Activated CD8-positive, alpha-beta T cell treated with anti-CD3 and anti-CD28 coated beads for 36 hours (primary cell): ENCODE results near the gene FOXN3. TPM values are rescaled to one million over a fixed set of nuclear protein-coding genes. Genes with fewer than 3 reads are reported as not detected.
A peak's percentile ranks its signal among the peaks of the same experiment; 100 is the strongest.

Experiments
- ATAC-seq: fragments of 200-7000 bp; cut with Tn5 transposase; one replicate; pipeline ENCODE4 v1.10.0; 2021; ENCODE audit warnings: mild to moderate bottlenecking, moderate library complexity
- CTCF ChIA-PET: fragments of 350-600 bp; sonication (Branson Sonifier 250); formaldehyde crosslinking; loops from one replicate; lab custom pipeline; 2021; ENCODE audit warnings: antibody characterized with exemption; lab: Charles Lee
- POLR2A ChIA-PET: fragments of 350-600 bp; sonication (Branson Sonifier 250); formaldehyde crosslinking; loops from one replicate; lab custom pipeline; 2021; ENCODE audit warnings: antibody characterized with exemption; lab: Charles Lee
- DNase-seq: peaks from one replicate; pipeline ENCODE4 v3.0.0-alpha.2; 2020
- H3K27ac Mint-ChIP-seq: one replicate; pipeline ENCODE4 v1.8.0; 2021; ENCODE audit warnings: mild to moderate bottlenecking, mixed read lengths
- H3K27me3 Mint-ChIP-seq: one replicate; pipeline ENCODE4 v1.8.0; 2021; ENCODE audit warnings: mixed read lengths
- H3K36me3 Mint-ChIP-seq: one replicate; pipeline ENCODE4 v1.8.0; 2021; ENCODE audit warnings: low read depth, mixed read lengths
- H3K4me1 Mint-ChIP-seq: one replicate; pipeline ENCODE4 v1.8.0; 2021; ENCODE audit warnings: low read depth, mixed read lengths
- H3K4me3 Mint-ChIP-seq: one replicate; pipeline ENCODE4 v1.8.0; 2021; ENCODE audit warnings: mild to moderate bottlenecking, moderate library complexity, mixed read lengths
- H3K9me3 Mint-ChIP-seq: one replicate; pipeline ENCODE4 v1.8.0; 2021; ENCODE audit warnings: mixed read lengths
- CTCF ChIP-seq: fragments of 200-600 bp; IDR thresholded peaks from one replicate; pipeline ENCODE4 v1.8.0; 2022; ENCODE audit warnings: antibody characterized with exemption, mild to moderate bottlenecking
- intact Hi-C: fragments of 100-400 bp; cut with micrococcal nuclease; formaldehyde crosslinking; loops from one replicate; pipeline ENCODE4 v1.10.0; 2022
- total RNA-seq, 2 experiments: library from RNA; stranded (reverse); gene quantifications; one replicate each; pipeline ENCODE4 v1.2.3, GENCODE V29; 2021

FOXN3 gene
- total RNA-seq, 2 experiments from 2014 or later: 83.4 to 85.0 TPM

- peak overlapping the region; percentile 2 for H3K27ac Mint-ChIP-seq
- intact Hi-C loops: no loop called here
- CTCF ChIA-PET: no interaction called here
- peaks cover 41% of the 10 kb centered on the region for H3K36me3 Mint-ChIP-seq
- ATAC-seq: peak; percentile 51
- H3K4me1 Mint-ChIP-seq: peaks cover 50% of the 10 kb centered on the region
- POLR2A ChIA-PET: no interaction called here
- TF ChIP-seq CTCF: no peak
- no peak for DNase-seq
- H3K9me3 Mint-ChIP-seq: no peaks in the 10 kb centered on the region
- H3K4me3 Mint-ChIP-seq: no peak overlapping the region
- no peaks in the 10 kb centered on the region for H3K27me3 Mint-ChIP-seq
Observed at GRCh38 chr14:89325299-89325883, 91.6 kb downstream of the FOXN3 start.

GRCh38 chr14:89324501-89325298, 92.3 kb downstream of the FOXN3 start:
- Mint-ChIP-seq H3K36me3 (peaks cover 42% of the 10 kb centered on the region), H3K27me3 (no peaks in the 10 kb centered on the region), H3K27ac (no peak overlapping the region), H3K4me1 (peaks cover 49% of the 10 kb centered on the region), H3K4me3 (no peak overlapping the region), H3K9me3 (peaks cover 4% of the 10 kb centered on the region)
- POLR2A ChIA-PET: no interaction called here
- DNase-seq (peak; percentile 33), ATAC-seq (peak; percentile 39)
- intact Hi-C loops: no loop called here
- CTCF ChIA-PET: no interaction called here
- TF ChIP-seq CTCF: no peak

GRCh38 chr14:89320381-89321000, 96.5 kb downstream of the FOXN3 start:
- ChIA-PET POLR2A (interaction anchor here (0.6 kb wide), 1 partner anchor 197 kb away, joined by 3 read pairs; no protein-coding TSS in a partner anchor), CTCF (no interaction called here)
- Mint-ChIP-seq H3K27me3 (no peaks in the 10 kb centered on the region), H3K4me1 (peaks cover 69% of the 10 kb centered on the region), H3K36me3 (peaks cover 51% of the 10 kb centered on the region), H3K27ac (no peak overlapping the region), H3K9me3 (peaks cover 4% of the 10 kb centered on the region), H3K4me3 (no peak overlapping the region)
- intact Hi-C loops: no loop called here
- DNase-seq: no peak
- ATAC-seq: no peak
- no peak for TF ChIP-seq CTCF

- peaks cover 4% of the 10 kb centered on the region for H3K9me3 Mint-ChIP-seq
- intact Hi-C loops: no loop called here
- ChIA-PET CTCF (no interaction called here), POLR2A (no interaction called here)
- DNase-seq: no peak
- no peak overlapping the region for H3K27ac Mint-ChIP-seq
- peaks cover 67% of the 10 kb centered on the region for H3K4me1 Mint-ChIP-seq
- H3K4me3 Mint-ChIP-seq: no peak overlapping the region
- H3K36me3 Mint-ChIP-seq: peaks cover 55% of the 10 kb centered on the region
- TF ChIP-seq CTCF: no peak
- H3K27me3 Mint-ChIP-seq: no peaks in the 10 kb centered on the region
- ATAC-seq: no peak
Observed at GRCh38 chr14:89319687-89320086, 97.3 kb downstream of the FOXN3 start.
